Measurements from ENCODE around the gene UGT8.

GRCh38 chr4:114688059-114688458 is 89.5 kb downstream of the UGT8 start:
- TF ChIP-seq, protein P1, sequence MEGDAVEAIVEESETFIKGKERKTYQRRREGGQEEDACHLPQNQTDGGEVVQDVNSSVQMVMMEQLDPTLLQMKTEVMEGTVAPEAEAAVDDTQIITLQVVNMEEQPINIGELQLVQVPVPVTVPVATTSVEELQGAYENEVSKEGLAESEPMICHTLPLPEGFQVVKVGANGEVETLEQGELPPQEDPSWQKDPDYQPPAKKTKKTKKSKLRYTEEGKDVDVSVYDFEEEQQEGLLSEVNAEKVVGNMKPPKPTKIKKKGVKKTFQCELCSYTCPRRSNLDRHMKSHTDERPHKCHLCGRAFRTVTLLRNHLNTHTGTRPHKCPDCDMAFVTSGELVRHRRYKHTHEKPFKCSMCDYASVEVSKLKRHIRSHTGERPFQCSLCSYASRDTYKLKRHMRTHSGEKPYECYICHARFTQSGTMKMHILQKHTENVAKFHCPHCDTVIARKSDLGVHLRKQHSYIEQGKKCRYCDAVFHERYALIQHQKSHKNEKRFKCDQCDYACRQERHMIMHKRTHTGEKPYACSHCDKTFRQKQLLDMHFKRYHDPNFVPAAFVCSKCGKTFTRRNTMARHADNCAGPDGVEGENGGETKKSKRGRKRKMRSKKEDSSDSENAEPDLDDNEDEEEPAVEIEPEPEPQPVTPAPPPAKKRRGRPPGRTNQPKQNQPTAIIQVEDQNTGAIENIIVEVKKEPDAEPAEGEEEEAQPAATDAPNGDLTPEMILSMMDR (IDR thresholded peaks at IDR 0.05; ENCODE audit: low read depth, low read length, missing input control): no peak
- TF ChIP-seq TAF1 (conservative IDR thresholded peaks at IDR 0.05) (no peak), GABPA (IDR thresholded peaks at IDR 0.05 in 1 of 2, conservative IDR thresholded peaks at IDR 0.05 in 1 of 2) (no peak), YY1 (IDR thresholded peaks at IDR 0.05) (no peak)
- TF ChIP-seq, protein P2, sequence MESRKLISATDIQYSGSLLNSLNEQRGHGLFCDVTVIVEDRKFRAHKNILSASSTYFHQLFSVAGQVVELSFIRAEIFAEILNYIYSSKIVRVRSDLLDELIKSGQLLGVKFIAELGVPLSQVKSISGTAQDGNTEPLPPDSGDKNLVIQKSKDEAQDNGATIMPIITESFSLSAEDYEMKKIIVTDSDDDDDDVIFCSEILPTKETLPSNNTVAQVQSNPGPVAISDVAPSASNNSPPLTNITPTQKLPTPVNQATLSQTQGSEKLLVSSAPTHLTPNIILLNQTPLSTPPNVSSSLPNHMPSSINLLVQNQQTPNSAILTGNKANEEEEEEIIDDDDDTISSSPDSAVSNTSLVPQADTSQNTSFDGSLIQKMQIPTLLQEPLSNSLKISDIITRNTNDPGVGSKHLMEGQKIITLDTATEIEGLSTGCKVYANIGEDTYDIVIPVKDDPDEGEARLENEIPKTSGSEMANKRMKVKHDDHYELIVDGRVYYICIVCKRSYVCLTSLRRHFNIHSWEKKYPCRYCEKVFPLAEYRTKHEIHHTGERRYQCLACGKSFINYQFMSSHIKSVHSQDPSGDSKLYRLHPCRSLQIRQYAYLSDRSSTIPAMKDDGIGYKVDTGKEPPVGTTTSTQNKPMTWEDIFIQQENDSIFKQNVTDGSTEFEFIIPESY (IDR thresholded peaks at IDR 0.05): no peak

All from liver (tissue), 3 donors.